ENCODE results near the gene OLA1.

DNA sequence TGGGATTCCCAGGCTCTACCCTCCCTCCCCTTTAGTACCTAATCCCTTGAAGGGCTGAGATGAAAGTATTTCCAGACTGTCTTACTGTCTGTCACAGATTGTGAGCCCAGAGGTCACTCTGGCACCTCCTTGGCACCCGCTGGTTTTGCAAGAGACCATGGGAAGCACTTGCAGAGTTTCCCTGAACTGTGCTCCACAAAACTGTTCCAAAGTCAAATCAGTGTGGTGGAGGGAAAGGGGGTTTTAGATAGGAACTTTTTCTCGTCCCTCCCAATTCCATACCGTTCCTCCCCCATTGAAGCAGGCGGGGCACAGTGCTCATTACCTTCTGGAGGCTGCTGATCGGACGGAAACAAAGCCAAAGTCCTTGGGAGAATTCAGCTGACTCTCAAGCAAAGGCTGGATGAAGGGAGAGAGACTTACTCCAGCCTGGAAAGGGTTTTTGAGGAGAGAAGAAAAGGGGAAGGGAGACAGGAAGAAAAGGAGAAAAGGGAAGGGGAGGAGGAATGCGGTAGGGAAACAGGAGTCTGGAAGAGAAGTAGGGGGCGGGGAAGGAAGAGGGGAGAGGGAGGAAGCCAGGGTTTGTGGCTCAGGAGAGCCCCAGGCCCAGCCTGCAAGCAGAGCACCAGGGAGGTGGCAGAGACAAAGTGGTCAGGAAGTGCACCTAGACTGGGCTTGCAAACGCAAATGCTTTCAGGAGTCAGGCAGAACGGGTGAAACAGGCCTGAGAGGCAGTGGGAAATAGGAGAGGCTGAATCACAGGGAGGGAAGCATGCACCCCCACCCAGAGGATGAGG lies 194.8 kb downstream of the OLA1 start:
- TF ChIP-seq SIN3A (IDR thresholded peaks at IDR 0.05; ENCODE audit: borderline replicate concordance, insufficient read depth, low read length) (no peak), POLR2AphosphoS5 (IDR thresholded peaks at IDR 0.05; ENCODE audit: low read depth, low read length) (no peak), TAF1 (IDR thresholded peaks at IDR 0.05; ENCODE audit: borderline replicate concordance, insufficient read depth, low read length) (no peak), FOXP2 (optimal IDR thresholded peaks at IDR 0.05; ENCODE audit: borderline replicate concordance, extremely low read depth, extremely low read length, insufficient read depth) (no peak)
- TF ChIP-seq, protein P1, sequence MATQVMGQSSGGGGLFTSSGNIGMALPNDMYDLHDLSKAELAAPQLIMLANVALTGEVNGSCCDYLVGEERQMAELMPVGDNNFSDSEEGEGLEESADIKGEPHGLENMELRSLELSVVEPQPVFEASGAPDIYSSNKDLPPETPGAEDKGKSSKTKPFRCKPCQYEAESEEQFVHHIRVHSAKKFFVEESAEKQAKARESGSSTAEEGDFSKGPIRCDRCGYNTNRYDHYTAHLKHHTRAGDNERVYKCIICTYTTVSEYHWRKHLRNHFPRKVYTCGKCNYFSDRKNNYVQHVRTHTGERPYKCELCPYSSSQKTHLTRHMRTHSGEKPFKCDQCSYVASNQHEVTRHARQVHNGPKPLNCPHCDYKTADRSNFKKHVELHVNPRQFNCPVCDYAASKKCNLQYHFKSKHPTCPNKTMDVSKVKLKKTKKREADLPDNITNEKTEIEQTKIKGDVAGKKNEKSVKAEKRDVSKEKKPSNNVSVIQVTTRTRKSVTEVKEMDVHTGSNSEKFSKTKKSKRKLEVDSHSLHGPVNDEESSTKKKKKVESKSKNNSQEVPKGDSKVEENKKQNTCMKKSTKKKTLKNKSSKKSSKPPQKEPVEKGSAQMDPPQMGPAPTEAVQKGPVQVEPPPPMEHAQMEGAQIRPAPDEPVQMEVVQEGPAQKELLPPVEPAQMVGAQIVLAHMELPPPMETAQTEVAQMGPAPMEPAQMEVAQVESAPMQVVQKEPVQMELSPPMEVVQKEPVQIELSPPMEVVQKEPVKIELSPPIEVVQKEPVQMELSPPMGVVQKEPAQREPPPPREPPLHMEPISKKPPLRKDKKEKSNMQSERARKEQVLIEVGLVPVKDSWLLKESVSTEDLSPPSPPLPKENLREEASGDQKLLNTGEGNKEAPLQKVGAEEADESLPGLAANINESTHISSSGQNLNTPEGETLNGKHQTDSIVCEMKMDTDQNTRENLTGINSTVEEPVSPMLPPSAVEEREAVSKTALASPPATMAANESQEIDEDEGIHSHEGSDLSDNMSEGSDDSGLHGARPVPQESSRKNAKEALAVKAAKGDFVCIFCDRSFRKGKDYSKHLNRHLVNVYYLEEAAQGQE (IDR thresholded peaks at IDR 0.05; ENCODE audit: insufficient read depth in 1 of 2, low read depth in 2 of 2, low read length in 2 of 2), result no peak

All from PFSK-1 (cell line).